Stimulated activated CD8-positive, alpha-beta memory T cell treated with anti-CD3 and anti-CD28 coated beads, Interleukin-4, amount 100 ng/mL, for 24 hours (primary cell): Measurements from ENCODE around the gene TRIM66.
A peak's percentile ranks its signal among the peaks of the same experiment; 100 is the strongest.

Source experiments
- DNase-seq: peaks from one replicate; pipeline ENCODE4 v3.0.0-alpha.2; 2020; ENCODE audit warnings: low read depth

TRIM66 gene

GRCh38 chr11:8608652-8609051 is 73.8 kb downstream of the TRIM66 start:
- DNase-seq: no peak

- DNase-seq: no peak
These were observed 76.4 kb downstream of the TRIM66 start for GRCh38 chr11:8605971-8606563.

DNA sequence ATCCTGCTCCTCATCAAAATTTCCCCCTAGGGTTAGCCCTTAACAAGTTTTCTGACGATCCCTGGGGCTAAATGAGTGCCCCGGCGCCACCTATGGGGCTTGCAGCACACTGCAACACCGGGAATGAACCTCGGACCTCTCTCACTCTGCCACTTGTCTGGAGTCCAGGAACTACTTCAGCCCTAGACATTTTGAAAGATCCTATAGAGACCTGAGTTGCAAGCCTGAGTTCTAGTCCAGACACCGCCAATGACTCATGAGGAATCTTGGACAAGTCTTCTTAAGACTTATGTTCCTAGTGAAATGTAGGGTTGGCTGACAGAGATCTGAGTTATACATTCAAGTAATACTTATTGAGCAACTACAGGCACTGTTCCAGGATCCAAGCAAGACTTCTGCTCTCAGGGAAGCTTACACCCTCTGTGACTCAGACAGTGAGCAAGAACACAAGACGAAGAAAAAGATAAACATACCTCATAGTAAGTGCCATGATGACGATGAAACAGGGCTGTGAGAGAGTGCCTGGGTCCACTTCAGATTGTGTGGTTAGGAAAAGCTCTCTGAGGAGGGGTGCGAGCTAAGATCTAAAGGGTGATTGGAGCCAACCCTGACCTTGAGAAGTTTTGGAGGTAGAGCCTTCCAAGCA is 78.3 kb downstream of the TRIM66 start:
- DNase-seq: peak; percentile 33

DNA sequence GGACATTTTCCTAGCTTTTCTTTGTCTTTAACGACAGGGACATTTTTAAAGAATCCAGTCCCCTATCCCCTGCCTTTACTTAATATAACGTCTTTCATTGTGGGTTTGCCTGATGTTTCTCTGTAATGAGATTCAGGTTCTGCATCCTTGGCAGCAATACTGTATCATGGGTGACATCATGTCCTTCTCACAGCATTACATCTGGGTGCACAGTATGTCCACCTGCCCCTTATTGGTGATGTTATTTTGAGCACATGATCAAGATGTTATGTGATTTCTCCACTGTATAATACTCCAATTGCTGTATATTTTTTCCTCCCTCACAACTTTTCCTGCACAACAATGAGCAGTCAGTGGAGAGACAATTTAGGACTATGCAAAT is 78.8 kb downstream of the TRIM66 start:
- no peak for DNase-seq

GRCh38 chr11:8601376-8602133 is 80.9 kb downstream of the TRIM66 start:
- no peak for DNase-seq

GRCh38 chr11:8598506-8598905 is 84.0 kb downstream of the TRIM66 start:
- DNase-seq: no peak

DNA sequence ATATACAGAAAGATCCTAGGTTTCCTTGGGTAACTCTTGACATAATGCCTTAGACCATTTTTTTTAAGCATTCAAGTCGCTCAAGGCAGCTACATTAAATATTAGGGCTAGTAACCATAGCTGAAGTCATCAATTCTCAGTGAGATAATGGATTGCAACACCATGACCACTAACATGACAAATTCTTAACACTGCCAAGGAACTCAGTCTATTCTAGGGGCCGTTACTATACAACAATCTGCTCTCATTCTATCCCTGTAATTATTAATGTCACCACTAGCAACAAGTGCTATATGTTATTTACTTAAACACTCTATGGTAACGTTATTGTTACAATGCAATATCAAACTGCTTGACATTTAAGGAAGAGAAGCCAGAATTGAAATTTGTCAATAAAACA is 85.3 kb downstream of the TRIM66 start:
- DNase-seq: no peak

- DNase-seq: no peak
These were observed 85.9 kb downstream of the TRIM66 start for GRCh38 chr11:8596504-8597046.

DNA sequence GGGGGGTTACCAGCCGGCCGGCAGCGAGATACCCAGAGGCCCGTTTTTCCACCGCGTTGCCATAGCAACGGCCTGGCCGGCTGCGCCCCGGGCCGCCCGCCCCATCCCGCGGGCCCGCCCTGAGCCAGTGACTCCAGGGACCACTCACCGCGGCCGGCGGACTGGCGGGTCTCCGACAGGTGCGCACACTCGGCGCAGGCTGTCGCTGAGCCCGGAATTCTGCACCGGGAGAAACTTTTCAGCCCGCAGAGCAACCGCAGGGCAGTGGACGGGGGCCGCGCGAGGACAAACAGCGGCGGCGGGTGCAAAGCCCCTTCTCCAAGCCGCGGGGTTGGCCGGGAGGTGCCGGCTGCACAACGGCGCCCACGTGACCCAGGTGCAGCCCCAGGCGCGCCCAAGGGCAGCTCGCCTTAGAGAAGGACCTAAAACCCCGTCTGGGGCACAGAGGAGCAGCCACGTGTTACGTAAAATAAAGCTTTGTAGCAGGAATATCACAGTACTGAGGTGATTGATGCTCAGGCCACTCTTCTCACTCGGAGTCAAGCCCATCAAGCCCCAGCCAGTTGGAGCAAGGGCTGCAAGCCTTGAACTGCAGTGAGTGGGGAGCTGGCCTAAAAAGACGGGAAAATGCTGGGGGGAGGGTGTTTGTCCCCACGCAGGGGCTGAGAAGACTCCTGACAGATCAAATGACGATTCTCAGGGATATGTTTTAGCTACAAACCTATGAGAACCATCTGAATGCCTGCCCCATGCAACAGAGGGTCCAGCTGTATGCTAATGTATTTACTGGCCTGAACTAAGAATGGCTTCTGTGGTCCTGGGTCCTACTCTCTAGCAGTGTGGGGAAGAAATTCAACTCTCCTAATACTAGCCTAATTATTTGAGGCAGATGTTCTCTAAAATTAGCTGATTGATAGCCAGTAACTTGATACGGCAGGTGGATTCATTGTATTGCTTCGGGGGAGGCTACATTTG is 88.2 kb downstream of the TRIM66 start, which contains the start of gene STK33:
TSS of gene STK33 (minus strand) at position 294 of the 975 bp plus-strand sequence. CDS start 119,323 bp downstream, outside the sequence.
- peak; percentile 29 for DNase-seq

GRCh38 chr11:8593455-8593854 is 89.0 kb downstream of the TRIM66 start:
- DNase-seq: no peak

- DNase-seq: no peak
These were observed 94.5 kb downstream of the TRIM66 start for GRCh38 chr11:8587915-8588314.

DNA sequence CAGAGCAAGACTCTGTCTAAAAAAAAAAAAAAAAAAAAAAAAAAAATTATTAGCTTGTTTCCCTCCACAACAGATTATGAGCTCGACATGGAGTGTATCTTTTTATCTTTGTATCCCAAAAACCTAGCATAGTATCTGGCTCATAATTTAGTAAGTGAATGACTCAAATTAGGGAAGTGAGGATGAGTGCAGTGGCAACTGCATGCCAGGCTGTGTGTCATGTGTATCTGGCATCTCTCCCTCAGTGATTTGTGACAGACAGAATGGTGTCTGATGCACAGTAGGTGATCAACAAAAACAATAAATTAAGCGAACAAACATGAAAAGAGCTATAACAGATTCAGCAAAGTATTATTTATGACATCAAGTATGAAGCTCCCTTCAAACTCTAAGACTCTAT is 95.7 kb downstream of the TRIM66 start:
- DNase-seq: no peak

DNA sequence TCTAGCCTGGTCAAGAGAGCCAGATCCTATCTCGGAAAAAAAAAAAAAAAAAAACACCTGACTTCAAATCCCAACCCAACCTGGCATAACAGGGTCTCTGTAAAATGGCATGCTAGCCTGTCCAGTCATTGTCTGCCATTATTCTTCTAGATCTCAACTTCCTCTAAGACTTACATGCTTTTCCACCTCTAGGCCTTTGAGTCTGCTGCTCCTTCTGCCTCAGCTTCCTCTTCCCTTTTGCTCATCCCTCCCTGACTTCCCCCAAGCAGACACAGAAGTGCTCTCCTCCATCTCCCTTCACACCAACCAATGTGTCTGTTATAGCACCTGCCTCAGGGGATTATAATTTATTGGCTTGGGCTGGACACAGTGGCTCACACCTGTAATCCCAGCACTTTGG is 96.3 kb downstream of the TRIM66 start:
- no peak for DNase-seq

- no peak for DNase-seq
These were observed 98.0 kb downstream of the TRIM66 start for GRCh38 chr11:8584511-8584910.

- no peak for DNase-seq
These were observed 98.4 kb downstream of the TRIM66 start for GRCh38 chr11:8584082-8584481.

- no peak for DNase-seq
These were observed 101.2 kb downstream of the TRIM66 start for GRCh38 chr11:8581300-8581699.

DNA sequence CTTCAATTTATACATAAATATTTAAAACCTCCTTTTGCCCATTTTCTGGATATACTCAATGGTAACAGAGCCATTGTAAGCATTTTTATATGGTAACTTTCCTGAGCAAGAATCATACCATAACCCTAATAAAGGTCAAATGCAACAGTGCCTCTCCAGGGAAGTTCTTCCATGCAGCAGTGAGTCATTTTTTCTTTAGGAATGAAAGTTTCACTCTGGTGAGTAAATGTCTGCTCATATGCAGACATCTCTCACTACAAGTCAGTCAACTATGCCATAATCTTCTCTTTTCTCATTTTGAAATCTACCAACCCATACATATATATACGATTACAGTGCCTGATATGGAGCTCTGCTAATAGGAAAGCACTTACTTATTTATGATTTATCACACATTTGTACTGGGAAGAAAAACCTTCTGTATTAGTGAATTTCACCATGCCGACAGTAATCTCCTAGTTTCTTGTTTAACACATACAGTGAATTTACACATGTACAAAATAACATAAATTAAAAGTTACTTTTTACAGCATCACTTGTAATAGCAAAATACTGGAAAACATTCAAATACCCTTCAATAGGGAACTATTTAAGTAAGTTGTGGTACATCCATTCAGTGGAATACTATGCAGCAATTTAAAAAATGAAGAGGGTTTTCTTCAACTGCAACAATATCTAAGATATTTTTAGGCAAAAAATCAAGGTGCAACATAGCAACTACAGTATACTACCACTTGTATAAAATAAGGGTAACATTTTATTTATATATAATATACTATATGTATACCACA is 104.5 kb downstream of the TRIM66 start:
- DNase-seq: no peak

- no peak for DNase-seq
These were observed 107.7 kb downstream of the TRIM66 start for GRCh38 chr11:8574798-8575197.

- no peak for DNase-seq
These were observed 108.7 kb downstream of the TRIM66 start for GRCh38 chr11:8573777-8574176.

DNA sequence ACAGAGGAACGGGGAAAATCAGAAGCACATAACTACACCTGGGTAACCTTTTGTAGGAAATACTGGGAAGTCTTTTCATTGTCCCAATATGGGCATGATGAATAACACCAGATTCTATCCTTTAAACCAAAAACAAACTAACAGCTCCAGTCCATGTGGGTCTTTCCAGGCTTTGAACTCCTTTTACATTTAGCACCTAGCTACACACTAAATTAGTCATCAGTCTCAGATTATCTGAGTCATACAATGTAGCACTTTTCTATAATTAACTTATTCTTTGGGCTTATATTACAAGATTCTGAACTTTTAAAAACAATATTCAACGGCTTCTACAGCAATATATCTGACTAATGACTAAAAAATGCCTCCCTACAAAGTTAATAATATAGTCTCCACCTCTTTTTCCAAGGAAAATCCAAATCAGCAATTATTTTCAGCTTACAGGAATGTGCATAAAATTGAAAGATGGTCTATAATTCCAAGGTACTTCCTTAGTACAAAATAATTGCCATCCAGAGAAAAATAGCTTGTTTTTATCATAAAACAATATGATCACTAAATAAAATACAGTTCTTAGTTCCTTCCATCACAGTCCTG is 114.8 kb downstream of the TRIM66 start:
- DNase-seq: no peak
